B cell (primary cell): Measurements from ENCODE around the gene SKAP1. TPM values are rescaled to one million over a fixed set of nuclear protein-coding genes. Genes with fewer than 3 reads are reported as not detected.

Source experiments
- ATAC-seq: fragments of 200-7000 bp; cut with Tn5 transposase; one replicate; pipeline ENCODE4 v1.10.0; 2021; ENCODE audit warnings: low read depth, mild to moderate bottlenecking, moderate number of reproducible peaks, moderate library complexity
- CTCF ChIA-PET: fragments of 350-600 bp; sonication (Branson Sonifier 250); formaldehyde crosslinking; loops from one replicate; lab custom pipeline; 2021; ENCODE audit warnings: antibody characterized with exemption, inconsistent platforms; lab: Charles Lee
- POLR2A ChIA-PET: fragments of 350-600 bp; sonication (Branson Sonifier 250); formaldehyde crosslinking; loops from one replicate; lab custom pipeline; 2021; ENCODE audit warnings: antibody characterized with exemption; lab: Charles Lee
- DNase-seq: peaks from one replicate; pipeline ENCODE4 v3.0.0; 2013
- H2AFZ ChIP-seq: 2 replicates; pipeline ENCODE4 v1.6.1; 2012; ENCODE audit warnings: mild to moderate bottlenecking, low read depth, low read length; ENCODE audit not compliant: insufficient read depth, poor library complexity, severe bottlenecking
- H3K27ac ChIP-seq, 2 donors: 1 replicate in 1 of 2; 2 replicates in 1 of 2; pipeline ENCODE4 v1.5.1; 2012 to 2013; ENCODE audit warnings: low read length in 2 of 2, mild to moderate bottlenecking in 2 of 2, moderate library complexity in 1 of 2
- H3K27me3 ChIP-seq, 4 experiments: fragments of 200-600 bp in 1 of 4; sonication (generic) in 1 of 4; replicated peaks in 1 of 4; 1 replicate in 2 of 4; 2 replicates in 2 of 4; pipeline versions ENCODE4 v1.6.1 to v1.7.0; 2013 to 2016; ENCODE audit warnings: low read length in 3 of 4, mild to moderate bottlenecking in 2 of 4, mixed read lengths in 1 of 4, moderate library complexity in 1 of 4; ENCODE audit not compliant: insufficient read depth in 4 of 4, control insufficient read depth in 3 of 4; ENCODE audit errors: control extremely low read depth in 1 of 4
- H3K36me3 ChIP-seq, 2 experiments: replicated peaks in 1 of 2; 1 replicate in 1 of 2; 2 replicates in 1 of 2; pipeline versions ENCODE4 v1.6.1 to v1.7.1; 2013; ENCODE audit warnings: low read length in 1 of 2; ENCODE audit not compliant: insufficient read depth in 2 of 2, control insufficient read depth in 1 of 2; ENCODE audit errors: control extremely low read depth in 1 of 2, extremely low read depth in 1 of 2
- H3K4me1 ChIP-seq, 2 donors: fragments of 200-600 bp in 1 of 2; sonication (generic) in 1 of 2; 1 replicate in 1 of 2; 2 replicates in 1 of 2; pipeline versions ENCODE4 v1.5.1 to v1.6.1; 2013 to 2017; ENCODE audit warnings: low read length in 2 of 2; ENCODE audit not compliant: control insufficient read depth in 2 of 2, insufficient read depth in 2 of 2
- H3K4me2 ChIP-seq: replicated peaks from 2 replicates; pipeline ENCODE3; 2012; ENCODE audit warnings: mild to moderate bottlenecking, low read depth, low read length; ENCODE audit not compliant: poor library complexity, severe bottlenecking
- H3K4me3 ChIP-seq, 5 experiments: fragments of 200-600 bp in 1 of 5; sonication (generic) in 1 of 5; 1 replicate in 3 of 5; 2 replicates in 2 of 5; pipeline versions ENCODE4 v1.5.1 to v1.7.0; 2011 to 2016; ENCODE audit warnings: low read length in 4 of 5, mild to moderate bottlenecking in 4 of 5, low read depth in 2 of 5, control low read depth in 1 of 5, moderate library complexity in 1 of 5; ENCODE audit not compliant: insufficient read depth in 1 of 5; ENCODE audit errors: control extremely low read depth in 1 of 5, extremely low read depth in 1 of 5
- H3K79me2 ChIP-seq: fragments of 200-600 bp; sonication (generic); one replicate; pipeline ENCODE4 v1.6.0; 2016; ENCODE audit warnings: low read length; ENCODE audit not compliant: control insufficient read depth, insufficient read depth
- H3K9ac ChIP-seq: fragments of 200-600 bp; sonication (generic); 2 replicates; pipeline ENCODE4 v1.6.1; 2017; ENCODE audit warnings: mild to moderate bottlenecking, low read length, moderate library complexity
- H3K9me3 ChIP-seq, 3 donors: one replicate each; pipeline versions ENCODE4 v1.6.1 to v1.7.1; 2013; ENCODE audit warnings: low read length in 2 of 3; ENCODE audit not compliant: control insufficient read depth in 2 of 3, insufficient read depth in 1 of 3; ENCODE audit errors: control extremely low read depth in 1 of 3
- H4K20me1 ChIP-seq: 2 replicates; pipeline ENCODE4 v1.6.0; 2012; ENCODE audit warnings: mild to moderate bottlenecking, low read length; ENCODE audit not compliant: insufficient read depth, control insufficient read depth, poor library complexity, severe bottlenecking
- H3K27ac Mint-ChIP-seq: one replicate; pipeline ENCODE4 v1.8.0; 2021; ENCODE audit warnings: mixed read lengths
- H3K27me3 Mint-ChIP-seq: one replicate; pipeline ENCODE4 v1.8.0; 2021; ENCODE audit warnings: mixed read lengths
- H3K4me1 Mint-ChIP-seq: one replicate; pipeline ENCODE4 v1.8.0; 2021; ENCODE audit warnings: mixed read lengths
- H3K4me3 Mint-ChIP-seq: one replicate; pipeline ENCODE4 v1.8.0; 2021; ENCODE audit warnings: mixed read lengths
- H3K9me3 Mint-ChIP-seq: one replicate; pipeline ENCODE4 v1.8.0; 2022; ENCODE audit warnings: mixed read lengths; ENCODE audit not compliant: insufficient read depth
- EZH2 ChIP-seq: IDR thresholded peaks from 2 replicates; pipeline ENCODE4 v1.6.1; 2012; ENCODE audit warnings: borderline replicate concordance, low read depth, mild to moderate bottlenecking, moderate library complexity, low read length; ENCODE audit not compliant: insufficient read depth, poor library complexity, severe bottlenecking
- WGBS: methylation state at CpG from one replicate; pipeline ENCODE4 v1.1.5; 2013; ENCODE audit warnings: missing lambda C conversion rate; ENCODE audit not compliant: insufficient coverage; 5-methylcytosine and 5-hydroxymethylcytosine counted together
- intact Hi-C: fragments of 100-400 bp; cut with micrococcal nuclease; formaldehyde crosslinking; loops from one replicate; pipeline ENCODE4 v1.10.0; 2022
- polyA plus RNA-seq: library from polyadenylated mRNA; depleted of rRNA; stranded (reverse); fragments of >200 nt; gene quantifications from 2 replicates; pipeline ENCODE4 v1.2.3, GENCODE V29; 2012
- total RNA-seq, 2 donors: library from RNA; stranded (reverse); fragments of 120-200 nt in 1 of 2; gene quantifications; 1 replicate in 1 of 2; 2 replicates in 1 of 2; pipeline versions ENCODE4 v1.2.3 to v1.2.4, GENCODE V29; 2013 to 2022
- TF ChIP-seq, protein P1 (sequence below): fragments of 200-600 bp; IDR thresholded peaks from one replicate; pipeline ENCODE4 v1.8.0; 2022; ENCODE audit warnings: antibody characterized with exemption, mild to moderate bottlenecking

Gene SKAP1
- total and polyA plus RNA-seq, 2 donors (not counting 1 experiment from before 2014, with no cell fraction given), result 33.1 to 37.3 TPM

DNA sequence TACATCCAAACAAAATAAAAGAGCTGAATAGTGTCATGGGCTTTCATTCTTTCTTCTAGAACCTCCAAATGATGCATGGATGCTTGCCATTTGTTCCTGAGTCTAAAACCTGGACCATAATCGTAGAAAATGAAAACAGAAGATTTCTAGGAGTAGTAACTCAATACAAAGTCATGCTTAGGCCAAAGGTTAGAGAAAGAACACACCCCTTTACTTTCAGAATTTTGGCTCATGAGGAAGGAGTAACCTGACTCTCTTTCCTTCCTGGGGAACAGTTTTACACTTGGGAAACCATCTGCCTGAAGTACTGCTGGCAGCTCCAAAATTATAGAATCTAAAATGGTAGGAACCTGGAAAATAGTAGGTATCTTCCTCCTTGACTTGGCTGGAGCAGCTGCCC lies 185.2 kb downstream of the SKAP1 start:
- no peak overlapping the region for H3K4me3 ChIP-seq
- no peak overlapping the region for H3K4me2 ChIP-seq
- H3K27me3 ChIP-seq, result no peaks in the 10 kb centered on the region
- H3K27me3 Mint-ChIP-seq, result no peaks in the 10 kb centered on the region
- CTCF ChIA-PET, result interaction anchor here (0.6 to 1.3 kb wide), 4 partner anchors 12 to 328 kb away, joined by 3 read pairs; no protein-coding TSS in a partner anchor
- TF ChIP-seq EZH2, result no peak
- TF ChIP-seq, protein P1, sequence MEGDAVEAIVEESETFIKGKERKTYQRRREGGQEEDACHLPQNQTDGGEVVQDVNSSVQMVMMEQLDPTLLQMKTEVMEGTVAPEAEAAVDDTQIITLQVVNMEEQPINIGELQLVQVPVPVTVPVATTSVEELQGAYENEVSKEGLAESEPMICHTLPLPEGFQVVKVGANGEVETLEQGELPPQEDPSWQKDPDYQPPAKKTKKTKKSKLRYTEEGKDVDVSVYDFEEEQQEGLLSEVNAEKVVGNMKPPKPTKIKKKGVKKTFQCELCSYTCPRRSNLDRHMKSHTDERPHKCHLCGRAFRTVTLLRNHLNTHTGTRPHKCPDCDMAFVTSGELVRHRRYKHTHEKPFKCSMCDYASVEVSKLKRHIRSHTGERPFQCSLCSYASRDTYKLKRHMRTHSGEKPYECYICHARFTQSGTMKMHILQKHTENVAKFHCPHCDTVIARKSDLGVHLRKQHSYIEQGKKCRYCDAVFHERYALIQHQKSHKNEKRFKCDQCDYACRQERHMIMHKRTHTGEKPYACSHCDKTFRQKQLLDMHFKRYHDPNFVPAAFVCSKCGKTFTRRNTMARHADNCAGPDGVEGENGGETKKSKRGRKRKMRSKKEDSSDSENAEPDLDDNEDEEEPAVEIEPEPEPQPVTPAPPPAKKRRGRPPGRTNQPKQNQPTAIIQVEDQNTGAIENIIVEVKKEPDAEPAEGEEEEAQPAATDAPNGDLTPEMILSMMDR, result no peak
- H4K20me1 ChIP-seq, result no peaks in the 10 kb centered on the region
- no peaks in the 10 kb centered on the region for H3K9me3 ChIP-seq
- ATAC-seq, result no peak
- POLR2A ChIA-PET, result no interaction called here
- no peak overlapping the region for H3K9ac ChIP-seq
- H3K9me3 Mint-ChIP-seq, result no peaks in the 10 kb centered on the region
- no peak for DNase-seq
- no peak overlapping the region for H2AFZ ChIP-seq
- no peak overlapping the region for H3K27ac Mint-ChIP-seq
- WGBS, result no CpG with 5 or more reads among the region's 1 CpG
- peaks cover 13 to 16% of the 10 kb centered on the region in 2 donors for H3K4me1 ChIP-seq
- H3K27ac ChIP-seq, result no peak overlapping the region
- no peaks in the 10 kb centered on the region for H3K79me2 ChIP-seq
- peaks cover 22% of the 10 kb centered on the region for H3K4me1 Mint-ChIP-seq
- H3K36me3 ChIP-seq, result no peaks in the 10 kb centered on the region
- no peak overlapping the region for H3K4me3 Mint-ChIP-seq
- intact Hi-C loops, result no loop called here

DNA sequence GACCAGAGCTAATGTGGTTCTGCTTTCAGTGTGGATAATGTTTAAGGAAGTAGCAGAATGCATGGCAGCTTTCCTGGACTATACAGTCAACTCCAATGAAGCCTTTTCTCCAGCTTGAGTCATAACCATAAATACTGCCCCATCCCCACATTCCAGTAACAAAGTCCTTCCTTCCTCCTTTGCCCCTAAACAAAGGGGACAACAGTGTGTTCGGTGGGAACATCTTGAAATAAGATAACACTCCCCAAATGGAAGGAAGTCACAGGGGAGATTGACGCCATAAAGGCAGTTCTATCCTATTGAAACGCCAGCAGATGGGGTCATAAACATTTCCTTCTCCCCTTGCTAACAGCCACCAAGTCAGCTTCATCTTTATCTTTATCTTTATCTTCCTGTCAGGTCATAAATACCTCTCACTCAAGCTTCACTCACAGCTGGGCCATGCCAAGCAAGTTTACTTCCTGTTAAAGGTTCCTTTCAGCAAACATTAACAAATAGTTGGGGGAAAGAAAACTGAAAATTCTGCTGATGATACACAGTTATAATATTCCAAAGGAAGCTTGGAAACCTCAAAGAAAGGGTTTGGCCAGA lies 185.8 kb downstream of the SKAP1 start:
- 0% methylated on average over 1 of the region's 3 CpGs for WGBS
- no peaks in the 10 kb centered on the region for H3K27me3 ChIP-seq
- ATAC-seq (no peak), DNase-seq (no peak)
- no peaks in the 10 kb centered on the region for H3K9me3 ChIP-seq
- no peaks in the 10 kb centered on the region for H4K20me1 ChIP-seq
- POLR2A ChIA-PET, result no interaction called here
- no peak overlapping the region for H3K4me3 Mint-ChIP-seq
- H3K9me3 Mint-ChIP-seq, result no peaks in the 10 kb centered on the region
- no peak overlapping the region for H3K4me3 ChIP-seq
- H3K4me2 ChIP-seq, result no peak overlapping the region
- no peaks in the 10 kb centered on the region for H3K79me2 ChIP-seq
- H3K4me1 ChIP-seq, result peaks cover 13 to 16% of the 10 kb centered on the region in 2 donors
- no peak overlapping the region for H3K9ac ChIP-seq
- no peaks in the 10 kb centered on the region for H3K36me3 ChIP-seq
- no peak overlapping the region for H2AFZ ChIP-seq
- peaks cover 22% of the 10 kb centered on the region for H3K4me1 Mint-ChIP-seq
- peak overlapping the region; percentile 1 for H3K27ac Mint-ChIP-seq
- intact Hi-C loops, result no loop called here
- H3K27ac ChIP-seq, result no peak overlapping the region
- no peak for TF ChIP-seq EZH2
- CTCF ChIA-PET, result interaction anchor here (0.6 to 1.3 kb wide), 4 partner anchors 13 to 327 kb away, joined by 3 read pairs; no protein-coding TSS in a partner anchor
- no peaks in the 10 kb centered on the region for H3K27me3 Mint-ChIP-seq
